Uterus (tissue), 4 donors: ENCODE results near the gene ZDHHC5. TPM values are rescaled to one million over a fixed set of nuclear protein-coding genes. Genes with fewer than 3 reads are reported as not detected.

ENCODE experiments used
- DNase-seq, 2 donors: peaks; one replicate each; pipeline ENCODE4 v3.0.0-alpha.2; 2019 to 2020
- H3K27ac ChIP-seq, 2 donors: fragments of 200-600 bp; sonication (generic); 1 replicate in 1 of 2; 2 replicates in 1 of 2; pipeline ENCODE4 v1.5.1; 2016 to 2018
- H3K27me3 ChIP-seq, 2 donors: fragments of 200-600 bp; sonication (generic); one replicate each; pipeline ENCODE4 v1.5.1; 2018 to 2019; ENCODE audit warnings: control low read depth in 1 of 2
- H3K36me3 ChIP-seq, 2 donors: fragments of 200-600 bp; sonication (generic); one replicate each; pipeline ENCODE4 v1.5.1; 2019; ENCODE audit warnings: control low read depth in 1 of 2
- H3K4me1 ChIP-seq, 2 donors: fragments of 200-600 bp; sonication (generic); one replicate each; pipeline ENCODE4 v1.5.1; 2018 to 2019; ENCODE audit warnings: control low read depth in 1 of 2
- H3K4me3 ChIP-seq, 2 donors: fragments of 200-600 bp; sonication (generic); 1 replicate in 1 of 2; 2 replicates in 1 of 2; pipeline ENCODE4 v1.5.1; 2018 to 2019; ENCODE audit warnings: mild to moderate bottlenecking in 1 of 2
- H3K9me3 ChIP-seq, 2 donors: fragments of 200-600 bp; sonication (generic); one replicate each; pipeline ENCODE4 v1.5.1; 2019; ENCODE audit warnings: control low read depth in 1 of 2
- CTCF ChIP-seq, 4 experiments: fragments of 200-600 bp in 2 of 4; fragments of 450-650 bp in 2 of 4; sonication (generic) in 2 of 4; IDR thresholded peaks; one replicate each; pipeline ENCODE4 v1.5.1; 2016 to 2019; ENCODE audit warnings: antibody characterized with exemption in 4 of 4, mild to moderate bottlenecking in 2 of 4, moderate library complexity in 1 of 4
- POLR2A ChIP-seq, 2 donors: fragments of 450-650 bp; IDR thresholded peaks; one replicate each; pipeline ENCODE4 v1.6.1; 2016; ENCODE audit warnings: antibody characterized with exemption in 2 of 2, mild to moderate bottlenecking in 1 of 2, moderate library complexity in 1 of 2
- intact Hi-C: fragments of 100-400 bp; cut with DNase I; formaldehyde crosslinking; loops from one replicate; pipeline ENCODE4 v1.15.1; 2023; ENCODE audit warnings: low total_unique reads
- total RNA-seq, 4 donors: library from RNA; depleted of rRNA in 3 of 4; stranded (reverse); fragments of >200 nt in 3 of 4; gene quantifications; one replicate each; pipeline versions ENCODE4 v1.1.0 to v1.2.4, GENCODE V29; 2014 to 2023
- donor health status: DM: yes; HTN: yes; CAD: no.

Gene ZDHHC5
- 10 to 100 TPM; 27.2 to 50.6 (median 34.6) TPM for total RNA-seq

DNA sequence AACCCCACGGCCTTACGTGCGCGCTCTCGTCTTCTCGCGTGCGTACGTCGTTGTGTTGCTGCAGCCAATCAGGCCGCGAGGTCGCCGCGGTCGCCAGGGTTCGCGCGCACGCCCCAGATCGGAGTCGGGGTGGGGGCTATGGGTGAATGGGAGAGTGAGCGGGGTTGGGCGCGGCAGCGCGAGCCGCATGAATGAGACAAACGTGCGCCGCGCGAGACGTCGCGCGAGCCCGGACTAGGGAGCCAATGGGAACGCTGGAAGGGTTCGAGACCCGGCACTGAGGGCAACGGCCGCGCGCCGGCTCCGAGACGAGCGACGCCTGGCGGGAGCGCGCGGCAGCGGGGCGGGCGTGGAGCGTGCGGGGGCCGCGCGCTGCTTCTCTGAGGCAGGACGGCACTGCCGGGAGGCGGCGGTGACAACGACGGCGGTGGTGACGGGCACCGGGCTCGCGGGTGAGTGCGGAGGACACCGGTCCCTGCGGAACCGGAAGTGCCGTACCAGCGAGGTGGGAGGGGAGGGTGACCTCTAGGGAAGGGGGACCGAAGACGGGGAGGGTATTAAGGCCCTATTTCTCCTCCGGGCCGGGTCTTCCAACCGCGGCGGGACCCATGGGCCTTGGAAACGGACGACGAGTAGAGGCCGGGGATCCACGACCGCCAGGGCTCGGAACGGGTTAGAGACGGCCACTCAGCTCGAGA is at the start of gene ZDHHC5:
Gene ZDHHC5 (plus strand): TSS at position 379 of the 698 bp plus-strand sequence. CDS start 4,977 bp downstream, outside the sequence.
- H3K4me1 ChIP-seq = peaks cover 3 to 6% of the 10 kb centered on the region in 2 donors
- intact Hi-C loops = no loop called here
- no peaks in the 10 kb centered on the region for H3K27me3 ChIP-seq
- no peaks in the 10 kb centered on the region for H3K9me3 ChIP-seq
- peak within 1 kb of the TSS; percentile 73 to 85 for H3K4me3 ChIP-seq
- no peaks in the 10 kb centered on the region for H3K36me3 ChIP-seq
- peak within 1 kb of the TSS; percentile 93 to 99 for H3K27ac ChIP-seq
- peak; percentile 99 for DNase-seq
- TF ChIP-seq CTCF (IDR thresholded peaks at IDR 0.05) (peak in 3 of 4 experiments; percentile 67 to 72 (median 70)), POLR2A (IDR thresholded peaks at IDR 0.05) (peak; percentile 27 to 85)

DNA sequence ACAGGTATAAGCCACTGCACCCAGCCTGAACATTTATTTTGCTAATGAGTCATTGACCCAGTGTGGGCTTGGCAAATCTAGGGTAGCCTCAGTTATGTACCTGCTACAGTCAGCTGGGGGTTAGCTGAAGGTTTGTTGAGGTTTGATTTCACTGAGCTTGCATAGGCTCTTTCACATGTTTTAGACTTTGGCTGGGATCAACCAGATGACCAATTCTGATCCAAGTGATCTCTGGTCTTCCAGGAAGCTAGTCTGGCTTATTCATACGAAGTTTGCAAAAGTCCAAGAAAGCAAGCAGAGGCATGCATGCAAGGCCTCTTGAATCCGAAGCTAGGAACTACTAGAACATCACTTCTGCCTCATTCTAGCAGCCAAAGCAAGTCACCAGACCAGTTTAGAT is 49.5 kb upstream of the ZDHHC5 start:
- Histone ChIP-seq H3K27ac (no peak overlapping the region), H3K27me3 (no peaks in the 10 kb centered on the region), H3K9me3 (no peaks in the 10 kb centered on the region), H3K36me3 (no peaks in the 10 kb centered on the region), H3K4me3 (no peak overlapping the region), H3K4me1 (no peaks in the 10 kb centered on the region)
- TF ChIP-seq CTCF (IDR thresholded peaks at IDR 0.05) = no peak
- no peak for TF ChIP-seq POLR2A (IDR thresholded peaks at IDR 0.05)
- intact Hi-C loops = no loop called here
- no peak for DNase-seq

GRCh38 chr11:57619331-57619730 is 48.6 kb upstream of the ZDHHC5 start:
- no peak for DNase-seq
- Histone ChIP-seq H3K9me3 (no peaks in the 10 kb centered on the region), H3K27ac (no peak overlapping the region), H3K36me3 (no peaks in the 10 kb centered on the region), H3K4me1 (no peaks in the 10 kb centered on the region), H3K27me3 (no peaks in the 10 kb centered on the region), H3K4me3 (no peak overlapping the region)
- TF ChIP-seq CTCF (IDR thresholded peaks at IDR 0.05) (no peak), POLR2A (IDR thresholded peaks at IDR 0.05) (no peak)
- intact Hi-C loops = no loop called here

GRCh38 chr11:57620467-57620866 is 47.4 kb upstream of the ZDHHC5 start:
- Histone ChIP-seq H3K36me3 (no peaks in the 10 kb centered on the region), H3K27ac (no peak overlapping the region), H3K4me1 (no peaks in the 10 kb centered on the region), H3K9me3 (no peaks in the 10 kb centered on the region), H3K4me3 (no peak overlapping the region), H3K27me3 (no peaks in the 10 kb centered on the region)
- TF ChIP-seq POLR2A (IDR thresholded peaks at IDR 0.05) (no peak), CTCF (IDR thresholded peaks at IDR 0.05) (no peak)
- intact Hi-C loops = no loop called here
- no peak for DNase-seq

DNA sequence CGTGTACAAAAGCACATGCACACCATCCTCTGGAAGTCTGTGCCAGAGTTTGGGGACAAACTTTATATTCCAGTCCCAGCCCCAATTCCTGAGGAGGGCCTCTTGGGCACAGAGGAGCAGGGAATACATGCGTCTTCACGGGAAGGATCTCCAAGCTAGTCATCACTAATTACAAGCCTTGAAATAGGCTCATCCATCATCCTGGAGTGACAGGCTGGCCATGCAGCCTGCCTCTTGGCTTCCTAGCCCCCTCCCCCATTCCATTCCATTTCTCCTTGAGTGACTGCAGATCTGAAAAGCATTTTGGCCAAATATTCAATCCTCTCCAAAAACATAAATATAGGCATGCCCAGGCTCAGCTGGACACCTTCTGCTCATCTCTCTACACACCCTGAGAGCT is 45.7 kb upstream of the ZDHHC5 start:
- intact Hi-C loops = no loop called here
- Histone ChIP-seq H3K27me3 (no peaks in the 10 kb centered on the region), H3K9me3 (no peaks in the 10 kb centered on the region), H3K27ac (no peak overlapping the region), H3K4me1 (no peaks in the 10 kb centered on the region), H3K4me3 (no peak overlapping the region), H3K36me3 (no peaks in the 10 kb centered on the region)
- TF ChIP-seq POLR2A (IDR thresholded peaks at IDR 0.05) (no peak), CTCF (IDR thresholded peaks at IDR 0.05) (no peak)
- DNase-seq = no peak
